ENCODE results near the gene SUPT4H1.

DNA sequence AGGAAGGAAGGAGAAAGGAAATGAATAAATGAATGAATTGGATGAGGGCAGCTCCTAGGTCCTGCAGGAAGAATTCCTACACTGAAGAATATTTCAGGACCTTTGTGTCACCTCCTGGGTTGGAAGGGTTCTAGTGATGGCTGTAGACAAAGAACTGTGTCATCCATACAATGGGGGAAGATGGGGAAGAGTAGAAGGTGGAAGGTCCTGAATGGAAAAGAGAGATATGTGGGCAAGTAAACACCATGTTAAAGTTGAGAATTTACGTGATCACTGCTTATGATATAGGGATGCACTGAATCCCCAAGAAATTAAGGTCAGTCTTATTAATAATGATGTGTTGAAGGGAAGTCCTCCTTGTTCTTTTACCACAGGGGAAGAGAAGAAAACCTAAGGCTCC, 4.2 kb upstream of the SUPT4H1 start:
- TF ChIP-seq POLR2AphosphoS5 (IDR thresholded peaks at IDR 0.05; ENCODE audit: low read depth, low read length) (no peak), POLR2A (IDR thresholded peaks at IDR 0.05; ENCODE audit: low read depth, low read length) (no peak), TAF1 (IDR thresholded peaks at IDR 0.05; ENCODE audit: borderline replicate concordance, low read depth, low read length) (no peak)

Measured in GM12892 (cell line).